ENCODE data around the gene SIVA1.

The SIVA1 gene

DNA sequence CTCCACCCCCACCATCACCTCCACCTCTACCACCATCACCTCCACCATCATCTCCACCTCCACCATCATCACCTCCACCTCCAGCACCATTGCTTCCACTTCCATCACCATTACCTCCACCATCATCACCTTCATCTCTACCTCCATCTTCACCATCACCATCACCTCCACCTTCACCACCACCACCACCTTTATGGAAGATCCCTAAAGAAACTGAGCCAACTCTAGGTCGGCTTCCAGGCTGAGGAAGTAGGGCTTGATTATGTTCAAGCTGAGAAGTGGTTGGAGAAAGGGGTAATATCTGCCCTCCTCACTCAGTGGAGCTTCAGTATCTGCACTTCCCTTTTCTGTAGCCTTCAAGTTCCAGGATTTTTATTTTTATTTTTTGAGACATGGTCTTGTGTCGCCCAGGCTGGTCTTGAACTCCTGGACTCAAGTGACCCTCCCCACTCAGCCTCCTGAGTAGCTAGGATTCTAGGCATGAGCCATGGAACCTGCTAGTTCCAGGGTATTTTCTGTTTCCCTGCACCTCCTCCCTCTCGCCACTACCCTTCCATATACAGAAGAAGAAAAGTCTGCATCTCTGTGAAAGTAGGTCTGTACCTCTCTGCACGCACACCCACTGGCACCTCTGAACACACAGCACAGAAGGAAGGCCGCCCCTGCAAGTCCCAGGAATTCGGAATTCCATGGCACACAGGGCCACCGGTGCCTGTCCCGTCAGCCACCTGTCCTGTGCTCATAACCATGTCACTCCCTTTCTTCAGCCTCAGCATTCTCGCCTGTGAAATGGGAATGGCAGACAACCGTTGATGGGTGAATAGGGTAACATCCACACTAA, 53.9 kb downstream of the SIVA1 start:
- CTCF ChIA-PET: interaction anchor here (0.6 kb wide), 1 partner anchor 38 kb away, joined by 5 read pairs; no protein-coding TSS in a partner anchor
- no peak for DNase-seq (ENCODE audit: low spot score)
- H3K27ac ChIP-seq: no peak overlapping the region
- TF ChIP-seq CTCF (conservative IDR thresholded peaks at IDR 0.05; ENCODE audit: low read depth): no peak
- POLR2A ChIA-PET (ENCODE audit: low non-redundant PET): no interaction called here

GRCh38 chr14:104808456-104808855, 55.5 kb downstream of the SIVA1 start:
- ChIA-PET CTCF (no interaction called here), POLR2A (ENCODE audit: low non-redundant PET) (no interaction called here)
- no peak overlapping the region for H3K27ac ChIP-seq
- no peak for TF ChIP-seq CTCF (conservative IDR thresholded peaks at IDR 0.05; ENCODE audit: low read depth)
- no peak for DNase-seq (ENCODE audit: low spot score)

All from RWPE1 (cell line).